Keratinocyte (primary cell): ENCODE measurements around the gene MN1. TPM values are rescaled to one million over a fixed set of nuclear protein-coding genes. Genes with fewer than 3 reads are reported as not detected.
A peak's percentile ranks its signal among the peaks of the same experiment; 100 is the strongest.

Experiments used
- DNase-seq: peaks from one replicate; pipeline ENCODE4 v3.0.0-alpha.2; 2011; ENCODE audit warnings: low read depth, missing footprints, low spot score
- FAIRE-seq: peaks from 2 replicates; lab custom pipeline; 2011; peaks lifted over from hg19 to GRCh38; lab: Jason Lieb, UNC
- H2AFZ ChIP-seq: 2 replicates; pipeline ENCODE4 v1.6.0; 2012; ENCODE audit warnings: low read length, control low read depth, inconsistent platforms; ENCODE audit not compliant: control insufficient read depth
- H3K27ac ChIP-seq: 2 replicates; pipeline ENCODE4 v1.5.1; 2011; ENCODE audit warnings: low read length; ENCODE audit not compliant: control insufficient read depth, insufficient read depth
- H3K27me3 ChIP-seq: 3 replicates; pipeline ENCODE4 v1.6.0; 2011; ENCODE audit warnings: low read length; ENCODE audit not compliant: control insufficient read depth, insufficient read depth; ENCODE audit errors: extremely low read depth
- H3K36me3 ChIP-seq, 2 experiments: 2 replicates in 1 of 2; 3 replicates in 1 of 2; pipeline ENCODE4 v1.5.1; 2011; ENCODE audit warnings: low read length in 2 of 2, mild to moderate bottlenecking in 1 of 2; ENCODE audit not compliant: control insufficient read depth in 2 of 2, insufficient read depth in 2 of 2; ENCODE audit errors: extremely low read depth in 1 of 2
- H3K4me1 ChIP-seq: 3 replicates; pipeline ENCODE4 v1.5.1; 2011; ENCODE audit warnings: low read length; ENCODE audit not compliant: control insufficient read depth, insufficient read depth; ENCODE audit errors: extremely low read depth
- H3K4me2 ChIP-seq: 3 replicates; pipeline ENCODE4 v1.6.0; 2011; ENCODE audit warnings: low read depth, low read length; ENCODE audit not compliant: control insufficient read depth, insufficient read depth; ENCODE audit errors: extremely low read depth
- H3K4me3 ChIP-seq, 3 experiments: fragments of 200-600 bp in 1 of 3; sonication (generic) in 1 of 3; 2 replicates in 2 of 3; 3 replicates in 1 of 3; pipeline ENCODE4 v1.5.1; 2011 to 2016; ENCODE audit warnings: low read length in 3 of 3, mild to moderate bottlenecking in 3 of 3, control low read depth in 2 of 3, inconsistent platforms in 1 of 3, low read depth in 1 of 3, mixed read lengths in 1 of 3, mixed run types in 1 of 3, moderate library complexity in 1 of 3; ENCODE audit not compliant: control insufficient read depth in 2 of 3, insufficient read depth in 2 of 3; ENCODE audit errors: extremely low read depth in 1 of 3
- H3K79me2 ChIP-seq: 2 replicates; pipeline ENCODE4 v1.6.0; 2012; ENCODE audit warnings: low read length; ENCODE audit not compliant: control insufficient read depth, insufficient read depth
- H3K9ac ChIP-seq: 3 replicates; pipeline ENCODE4 v1.6.0; 2011; ENCODE audit warnings: low read length; ENCODE audit not compliant: control insufficient read depth, insufficient read depth; ENCODE audit errors: extremely low read depth
- H3K9me1 ChIP-seq: 3 replicates; pipeline ENCODE4 v1.6.0; 2011; ENCODE audit warnings: low read length; ENCODE audit not compliant: control insufficient read depth, insufficient read depth; ENCODE audit errors: extremely low read depth
- H3K9me3 ChIP-seq: 2 replicates; pipeline ENCODE4 v1.5.1; 2012; ENCODE audit warnings: low read depth, low read length; ENCODE audit not compliant: control insufficient read depth
- H4K20me1 ChIP-seq: 3 replicates; pipeline ENCODE4 v1.6.0; 2011; ENCODE audit warnings: low read length; ENCODE audit not compliant: control insufficient read depth, insufficient read depth; ENCODE audit errors: extremely low read depth
- CTCF ChIP-seq, 3 experiments: IDR thresholded peaks in 1 of 3; conservative IDR thresholded peaks in 1 of 3; optimal IDR thresholded peaks in 1 of 3; 2 replicates in 2 of 3; 3 replicates in 1 of 3; pipeline versions ENCODE3 to v1.5.1; 2011; ENCODE audit warnings: low read length in 3 of 3, mild to moderate bottlenecking in 3 of 3, moderate library complexity in 2 of 3, control low read depth in 1 of 3, inconsistent platforms in 1 of 3; ENCODE audit not compliant: insufficient read depth in 2 of 3; ENCODE audit errors: extremely low read depth in 1 of 3
- EZH2 ChIP-seq: IDR thresholded peaks from one replicate; pipeline ENCODE4 v1.6.1; 2012; ENCODE audit warnings: inconsistent platforms, mild to moderate bottlenecking, low read length, moderate library complexity
- dilution Hi-C: fragments of 300-500 bp; cut with MboI; formaldehyde crosslinking; loops from one replicate; pipeline ENCODE4 v1.7.0; 2020; ENCODE audit warnings: low sequenced_read_pairs; ENCODE audit not compliant: extremely low pct_ligation_motif_present
- polyA plus RNA-seq, 5 experiments: library from polyadenylated mRNA; depleted of rRNA in 3 of 5; stranded (reverse) in 3 of 5; stranded (forward) in 1 of 5; unstranded in 1 of 5; fragments of >200 nt; gene quantifications; 1 replicate in 1 of 5; 2 replicates in 3 of 5; 3 replicates in 1 of 5; pipeline versions ENCODE4 v1.2.1 to v1.2.3, GENCODE V29; 2011 to 2012; ENCODE audit warnings: missing spikeins in 2 of 5, low read depth in 1 of 5, low replicate concordance in 1 of 5

The MN1 gene
- polyA plus RNA-seq, 1 donor (not counting 4 experiments of a cell fraction or from before 2014, with no cell fraction given) = 2.2 TPM

- no peak overlapping the region for H3K4me2 ChIP-seq
- peaks cover 29% of the 10 kb centered on the region for H3K4me1 ChIP-seq
- no peak overlapping the region for H3K9ac ChIP-seq
- dilution Hi-C loops = no loop called here
- TF ChIP-seq EZH2 (no peak), CTCF (optimal IDR thresholded peaks at IDR 0.05 in 1 of 3, IDR thresholded peaks at IDR 0.05 in 1 of 3, conservative IDR thresholded peaks at IDR 0.05 in 1 of 3; ENCODE audit: extremely low read depth in 1 of 3, insufficient read depth in 2 of 3, low read length in 3 of 3) (peak; percentile 9 to 31 (median 18))
- no peak overlapping the region for H2AFZ ChIP-seq
- H3K36me3 ChIP-seq = peaks cover 0 to 10% of the 10 kb centered on the region in 2 experiments
- no peaks in the 10 kb centered on the region for H3K9me1 ChIP-seq
- H3K27me3 ChIP-seq = no peaks in the 10 kb centered on the region
- H3K27ac ChIP-seq = no peak overlapping the region
- DNase-seq (no peak), FAIRE-seq (no peak)
- H3K4me3 ChIP-seq = no peak overlapping the region
- no peaks in the 10 kb centered on the region for H3K79me2 ChIP-seq
- H3K9me3 ChIP-seq = no peaks in the 10 kb centered on the region
- no peaks in the 10 kb centered on the region for H4K20me1 ChIP-seq
Measured at GRCh38 chr22:27747396-27748221, 53.9 kb downstream of the MN1 start.

- no peak for TF ChIP-seq EZH2
- Histone ChIP-seq H3K27ac (no peak overlapping the region), H4K20me1 (no peaks in the 10 kb centered on the region), H3K9me3 (no peaks in the 10 kb centered on the region), H3K79me2 (no peaks in the 10 kb centered on the region), H3K9ac (no peak overlapping the region), H3K4me3 (no peak overlapping the region), H3K9me1 (no peaks in the 10 kb centered on the region), H3K36me3 (peaks cover 0 to 10% of the 10 kb centered on the region in 2 experiments), H3K4me2 (no peak overlapping the region), H3K4me1 (peaks cover 22% of the 10 kb centered on the region), H3K27me3 (no peaks in the 10 kb centered on the region), H2AFZ (no peak overlapping the region)
- DNase-seq (no peak), FAIRE-seq (no peak)
- dilution Hi-C loops = no loop called here
Measured at GRCh38 chr22:27746918-27747317, 54.6 kb downstream of the MN1 start.
